ENCODE results near the gene FNBP1.

DNA sequence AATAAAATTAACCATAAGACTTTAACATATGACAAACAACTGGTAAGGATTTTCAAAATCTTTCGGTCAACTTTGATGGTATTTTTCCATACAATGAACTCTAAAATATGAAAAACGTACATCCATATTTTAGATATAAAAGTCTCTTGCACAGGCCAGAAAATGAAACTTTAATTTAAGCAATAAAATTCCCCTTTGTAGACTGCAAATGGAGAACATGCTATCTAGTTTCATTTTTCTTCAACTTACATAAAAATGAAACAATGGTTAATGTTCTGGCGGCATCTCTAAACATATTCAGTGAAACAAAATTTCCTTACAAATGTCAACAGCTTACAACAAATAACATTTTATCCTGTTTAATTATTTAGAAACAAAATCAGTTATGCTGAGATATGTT, 123.7 kb downstream of the FNBP1 start:
- TF ChIP-seq XRCC5 (optimal IDR thresholded peaks at IDR 0.05; ENCODE audit: low read length) (no peak), ZNF407 (CRISPR knock-in tag; IDR thresholded peaks at IDR 0.05; ENCODE audit: not compliant biosample characterization) (no peak), ZBTB7A (CRISPR knock-in tag; IDR thresholded peaks at IDR 0.05) (no peak), ZNF350 (CRISPR knock-in tag; IDR thresholded peaks at IDR 0.05; ENCODE audit: borderline replicate concordance, low read depth) (no peak), SRY (CRISPR knock-in tag; IDR thresholded peaks at IDR 0.05) (no peak), SMAD3 (CRISPR knock-in tag; IDR thresholded peaks at IDR 0.05) (no peak)
